IMR-90 (cell line): ENCODE results near the gene ACTR1A. TPM values are rescaled to one million over a fixed set of nuclear protein-coding genes. Genes with fewer than 3 reads are reported as not detected.

ENCODE experiments used
- ATAC-seq: fragments of 200-7000 bp; cut with Tn5 transposase; 2 replicates; pipeline ENCODE4 v1.9.1; 2020; ENCODE audit warnings: low read depth, mild to moderate bottlenecking, moderate library complexity
- BruUV-seq: library from RNA; stranded (reverse); fragments of 400-500 nt; replicated peaks from 2 replicates; lab custom pipeline; 2021; lab: Mats Ljungman, UMichigan
- CTCF ChIA-PET: fragments of 300-600 bp; formaldehyde crosslinking; extraction: SDS; loops from one replicate; lab custom pipeline; 2021; ENCODE audit warnings: antibody characterized with exemption; lab: Yijun Ruan, JAX
- POLR2A ChIA-PET: fragments of 300-600 bp; sonication (Branson Sonifier 250); formaldehyde crosslinking; loops from one replicate; lab custom pipeline; 2022; ENCODE audit warnings: antibody characterized with exemption; ENCODE audit not compliant: unreplicated experiment; lab: Charles Lee
- DNase-seq: peaks from one replicate; pipeline ENCODE4 v3.0.0; 2013
- H2AFZ ChIP-seq: replicated peaks from 2 replicates; pipeline ENCODE3; 2013; ENCODE audit warnings: low read length, mild to moderate bottlenecking; ENCODE audit not compliant: poor library complexity
- H2AK5ac ChIP-seq: 2 replicates; pipeline ENCODE4 v1.6.1; 2013; ENCODE audit warnings: low read depth, low read length, inconsistent platforms
- H2AK9ac ChIP-seq: replicated peaks from 2 replicates; pipeline ENCODE3; 2013; ENCODE audit warnings: mild to moderate bottlenecking, low read depth, low read length, moderate library complexity; ENCODE audit not compliant: poor library complexity
- H2BK120ac ChIP-seq: 2 replicates; pipeline ENCODE4 v1.6.1; 2013; ENCODE audit warnings: low read depth, low read length, inconsistent platforms
- H2BK15ac ChIP-seq: 3 replicates; pipeline ENCODE4 v1.6.1; 2013; ENCODE audit warnings: low read depth, low read length, inconsistent platforms
- H2BK20ac ChIP-seq: 2 replicates; pipeline ENCODE4 v1.6.1; 2013; ENCODE audit warnings: low read depth, mild to moderate bottlenecking, inconsistent platforms, low read length, moderate library complexity
- H2BK5ac ChIP-seq: 2 replicates; pipeline ENCODE4 v1.6.1; 2013; ENCODE audit warnings: mild to moderate bottlenecking, low read depth, low read length, inconsistent platforms; ENCODE audit not compliant: poor library complexity, severe bottlenecking
- H3K14ac ChIP-seq: replicated peaks from 2 replicates; pipeline ENCODE4 v1.6.1; 2013; ENCODE audit warnings: low read depth, low read length, inconsistent platforms
- H3K18ac ChIP-seq: 2 replicates; pipeline ENCODE4 v1.6.1; 2013; ENCODE audit warnings: low read depth, low read length, control low read depth
- H3K23ac ChIP-seq: 2 replicates; pipeline ENCODE4 v1.6.1; 2013; ENCODE audit warnings: low read depth, low read length, inconsistent platforms
- H3K27ac ChIP-seq: 2 replicates; pipeline ENCODE4 v1.5.1; 2013; ENCODE audit warnings: mild to moderate bottlenecking, control low read depth, low read length; ENCODE audit not compliant: insufficient read depth
- H3K27me3 ChIP-seq: 2 replicates; pipeline ENCODE4 v1.6.1; 2013; ENCODE audit warnings: low read length; ENCODE audit not compliant: control insufficient read depth, insufficient read depth
- H3K36me3 ChIP-seq: 2 replicates; pipeline ENCODE4 v1.6.1; 2013; ENCODE audit warnings: low read length, mixed read lengths; ENCODE audit not compliant: control insufficient read depth, insufficient read depth
- H3K4ac ChIP-seq: 2 replicates; pipeline ENCODE4 v1.6.1; 2013; ENCODE audit warnings: low read depth, low read length, inconsistent platforms
- H3K4me1 ChIP-seq: 2 replicates; pipeline ENCODE4 v1.6.1; 2013; ENCODE audit warnings: low read length, mixed read lengths; ENCODE audit not compliant: control insufficient read depth, insufficient read depth
- H3K4me2 ChIP-seq: 2 replicates; pipeline ENCODE4 v1.6.1; 2013; ENCODE audit warnings: low read depth, mild to moderate bottlenecking, control low read depth, low read length, moderate library complexity
- H3K4me3 ChIP-seq: 2 replicates; pipeline ENCODE4 v1.5.1; 2013; ENCODE audit warnings: low read depth, mild to moderate bottlenecking, control low read depth, low read length, moderate library complexity; ENCODE audit not compliant: insufficient read depth
- H3K56ac ChIP-seq: 2 replicates; pipeline ENCODE4 v1.6.1; 2013; ENCODE audit warnings: low read length, inconsistent platforms; ENCODE audit not compliant: insufficient read depth; ENCODE audit errors: extremely low read depth
- H3K79me1 ChIP-seq, 2 experiments: 2 replicates each; pipeline ENCODE4 v1.6.1; 2013; ENCODE audit warnings: low read length in 2 of 2, inconsistent platforms in 1 of 2, low read depth in 1 of 2
- H3K9ac ChIP-seq: 2 replicates; pipeline ENCODE4 v1.6.1; 2013; ENCODE audit warnings: low read depth, low read length, control low read depth
- H3K9me1 ChIP-seq: 2 replicates; pipeline ENCODE4 v1.6.1; 2013; ENCODE audit warnings: low read length, inconsistent platforms; ENCODE audit not compliant: insufficient read depth
- H3K9me3 ChIP-seq: 2 replicates; pipeline ENCODE4 v1.6.1; 2013; ENCODE audit warnings: low read length; ENCODE audit not compliant: control insufficient read depth, insufficient read depth
- H4K20me1 ChIP-seq: 2 replicates; pipeline ENCODE4 v1.6.1; 2013; ENCODE audit warnings: low read length, inconsistent platforms; ENCODE audit not compliant: insufficient read depth
- H4K5ac ChIP-seq: 2 replicates; pipeline ENCODE4 v1.6.1; 2013; ENCODE audit warnings: mild to moderate bottlenecking, low read depth, low read length, control low read depth
- H4K8ac ChIP-seq, 2 experiments: 2 replicates each; pipeline ENCODE4 v1.6.1; 2013; ENCODE audit warnings: low read depth in 2 of 2, low read length in 2 of 2, control low read depth in 1 of 2, inconsistent platforms in 1 of 2
- H4K91ac ChIP-seq: 2 replicates; pipeline ENCODE4 v1.6.1; 2013; ENCODE audit warnings: low read depth, low read length, inconsistent platforms; ENCODE audit not compliant: insufficient read depth
- BHLHE40 ChIP-seq: fragments of 150-350 bp; IDR thresholded peaks from 2 replicates; pipeline ENCODE4 v1.6.1; 2016; ENCODE audit warnings: mild to moderate bottlenecking, low read depth, low read length
- CEBPB ChIP-seq: IDR thresholded peaks from 2 replicates; pipeline ENCODE4 v1.6.1; 2012; ENCODE audit warnings: low read depth, low read length, improper control_type of control experiment
- CHD1 ChIP-seq: IDR thresholded peaks from 2 replicates; pipeline ENCODE4 v1.6.1; 2012; ENCODE audit warnings: low read depth, low read length, improper control_type of control experiment
- FOS ChIP-seq: fragments of 150-350 bp; IDR thresholded peaks from 2 replicates; pipeline ENCODE4 v1.6.1; 2016; ENCODE audit warnings: low read depth, low read length
- MAFK ChIP-seq: IDR thresholded peaks from 2 replicates; pipeline ENCODE4 v1.6.1; 2012; ENCODE audit warnings: low read depth, low read length, improper control_type of control experiment
- MAZ ChIP-seq: IDR thresholded peaks from 2 replicates; pipeline ENCODE4 v1.6.1; 2012; ENCODE audit warnings: low read depth, mild to moderate bottlenecking, low read length, improper control_type of control experiment, moderate library complexity, borderline replicate concordance
- MXI1 ChIP-seq: IDR thresholded peaks from 2 replicates; pipeline ENCODE4 v1.6.1; 2012; ENCODE audit warnings: low read depth, mild to moderate bottlenecking, low read length, moderate library complexity, borderline replicate concordance
- NFE2L2 ChIP-seq: fragments of 150-350 bp; IDR thresholded peaks from 2 replicates; pipeline ENCODE4 v1.6.1; 2016; ENCODE audit warnings: low read depth, mild to moderate bottlenecking, low read length
- POLR2A ChIP-seq: IDR thresholded peaks from 2 replicates; pipeline ENCODE4 v1.6.1; 2012; ENCODE audit warnings: mild to moderate bottlenecking, low read depth, low read length
- RAD21 ChIP-seq: IDR thresholded peaks from 2 replicates; pipeline ENCODE4 v1.6.1; 2012; ENCODE audit warnings: low read length, improper control_type of control experiment
- RCOR1 ChIP-seq: IDR thresholded peaks from 2 replicates; pipeline ENCODE4 v1.6.1; 2012; ENCODE audit warnings: mild to moderate bottlenecking, low read length, improper control_type of control experiment; ENCODE audit not compliant: insufficient replicate concordance
- RFX5 ChIP-seq: IDR thresholded peaks from 2 replicates; pipeline ENCODE4 v1.8.0; 2012; ENCODE audit warnings: low read depth, mild to moderate bottlenecking, low read length, moderate library complexity
- SMC3 ChIP-seq: fragments of 150-350 bp; IDR thresholded peaks from 2 replicates; pipeline ENCODE4 v1.6.1; 2016; ENCODE audit warnings: low read depth, mild to moderate bottlenecking, antibody characterized with exemption, low read length, moderate library complexity
- WGBS, 2 experiments: methylation state at CpG; one replicate each; pipeline versions ENCODE4 v1.1.5 to v1.1.7; 2013; ENCODE audit warnings: missing lambda C conversion rate in 2 of 2; ENCODE audit not compliant: insufficient read length in 1 of 2; ENCODE audit errors: extremely low coverage in 2 of 2; 5-methylcytosine and 5-hydroxymethylcytosine counted together
- dilution Hi-C: fragments of 300-500 bp; cut with HindIII; formaldehyde crosslinking; loops from one replicate; pipeline ENCODE4 v1.14.3; 2018; ENCODE audit warnings: low sequenced_read_pairs; ENCODE audit not compliant: unreplicated experiment
- in situ Hi-C: fragments of 300-500 bp; cut with MboI; formaldehyde crosslinking; loops from 3 replicates; pipeline ENCODE4 v1.14.3; 2019; ENCODE audit warnings: low sequenced_read_pairs, inconsistent platforms, mixed read lengths
- intact Hi-C: fragments of 100-400 bp; cut with micrococcal nuclease; formaldehyde crosslinking; loops from 2 replicates; pipeline ENCODE4 v1.10.0; 2022
- polyA plus RNA-seq, 3 experiments: library from polyadenylated mRNA; depleted of rRNA; stranded (reverse); fragments of >200 nt; gene quantifications; 2 replicates each; pipeline ENCODE4 v1.2.3, GENCODE V29; 2012; ENCODE audit warnings: low replicate concordance in 1 of 3
- total RNA-seq: library from RNA; depleted of rRNA; stranded (reverse); fragments of >200 nt; gene quantifications from 2 replicates; pipeline ENCODE4 v1.2.3, GENCODE V29; 2012
- TF ChIP-seq, protein P1 (sequence below): conservative IDR thresholded peaks from 2 replicates; pipeline ENCODE4 v1.5.1; 2012; ENCODE audit warnings: mild to moderate bottlenecking, low read depth, low read length, improper control_type of control experiment
- TF ChIP-seq, protein P2 (sequence below): fragments of 150-350 bp; IDR thresholded peaks from 2 replicates; pipeline ENCODE4 v1.6.1; 2016; ENCODE audit warnings: low read depth, mild to moderate bottlenecking, low read length, moderate library complexity, borderline replicate concordance
- TF ChIP-seq, protein P3 (sequence below): fragments of 150-350 bp; IDR thresholded peaks from 2 replicates; pipeline ENCODE4 v1.6.1; 2017; ENCODE audit warnings: mild to moderate bottlenecking, antibody characterized with exemption, low read length, low read depth

ACTR1A gene
- total and polyA plus RNA-seq, 2 of the 4 experiments (the other 2 are of a cell fraction): 142 to 157 TPM

DNA sequence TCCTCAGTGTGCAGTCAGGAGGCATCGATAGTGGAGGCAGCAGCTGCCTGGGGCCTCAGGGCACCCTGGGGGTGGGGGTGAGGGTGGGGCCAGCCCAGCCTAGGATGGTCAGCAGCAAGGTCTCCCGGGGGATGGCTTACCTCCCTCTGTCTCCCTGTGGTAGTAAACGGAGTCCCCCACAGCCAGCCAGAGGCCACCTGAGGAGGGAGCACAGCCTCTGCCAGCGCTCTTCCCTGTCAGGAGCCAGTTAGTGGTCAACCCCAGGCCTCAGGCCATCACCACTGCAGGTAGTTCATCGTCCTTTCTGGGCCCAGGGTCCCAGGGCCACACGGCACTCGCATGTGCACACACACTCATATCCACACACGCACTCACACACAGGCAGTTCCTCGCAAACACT is 22.1 kb downstream of the ACTR1A start:
- Histone ChIP-seq H3K4me3 (no peak overlapping the region), H4K91ac (no peak overlapping the region), H3K4ac (no peak overlapping the region), H2BK5ac (no peak overlapping the region), H2BK15ac (no peak overlapping the region), H3K36me3 (peaks cover 49% of the 10 kb centered on the region), H4K5ac (no peak overlapping the region), H2AK9ac (no peak overlapping the region), H3K18ac (no peak overlapping the region), H4K8ac (no peak overlapping the region), H3K27ac (no peak overlapping the region), H3K14ac (no peak overlapping the region), H2BK120ac (no peak overlapping the region), H4K20me1 (peaks cover 6% of the 10 kb centered on the region; the same call in 1 of the 2 replicates), H2BK20ac (no peak overlapping the region), H3K4me2 (no peak overlapping the region), H3K9ac (no peak overlapping the region), H3K9me1 (no peaks in the 10 kb centered on the region), H3K27me3 (no peaks in the 10 kb centered on the region), H2AK5ac (no peak overlapping the region), H3K23ac (no peak overlapping the region), H3K56ac (no peak overlapping the region), H2AFZ (no peak overlapping the region), H3K4me1 (no peaks in the 10 kb centered on the region), H3K9me3 (no peaks in the 10 kb centered on the region), H3K79me1 (no peaks in the 10 kb centered on the region; a peak in 2 of 4 replicates)
- intact Hi-C loops: no loop called here
- WGBS, 2 experiments: no CpG with 5 or more reads among the region's 9 CpGs
- DNase-seq: no peak
- TF ChIP-seq, protein P1, sequence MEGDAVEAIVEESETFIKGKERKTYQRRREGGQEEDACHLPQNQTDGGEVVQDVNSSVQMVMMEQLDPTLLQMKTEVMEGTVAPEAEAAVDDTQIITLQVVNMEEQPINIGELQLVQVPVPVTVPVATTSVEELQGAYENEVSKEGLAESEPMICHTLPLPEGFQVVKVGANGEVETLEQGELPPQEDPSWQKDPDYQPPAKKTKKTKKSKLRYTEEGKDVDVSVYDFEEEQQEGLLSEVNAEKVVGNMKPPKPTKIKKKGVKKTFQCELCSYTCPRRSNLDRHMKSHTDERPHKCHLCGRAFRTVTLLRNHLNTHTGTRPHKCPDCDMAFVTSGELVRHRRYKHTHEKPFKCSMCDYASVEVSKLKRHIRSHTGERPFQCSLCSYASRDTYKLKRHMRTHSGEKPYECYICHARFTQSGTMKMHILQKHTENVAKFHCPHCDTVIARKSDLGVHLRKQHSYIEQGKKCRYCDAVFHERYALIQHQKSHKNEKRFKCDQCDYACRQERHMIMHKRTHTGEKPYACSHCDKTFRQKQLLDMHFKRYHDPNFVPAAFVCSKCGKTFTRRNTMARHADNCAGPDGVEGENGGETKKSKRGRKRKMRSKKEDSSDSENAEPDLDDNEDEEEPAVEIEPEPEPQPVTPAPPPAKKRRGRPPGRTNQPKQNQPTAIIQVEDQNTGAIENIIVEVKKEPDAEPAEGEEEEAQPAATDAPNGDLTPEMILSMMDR: no peak
- TF ChIP-seq RCOR1 (no peak), RAD21 (no peak), SMC3 (no peak), RFX5 (no peak), MAFK (no peak), BHLHE40 (no peak), CEBPB (no peak), POLR2A (no peak), FOS (no peak), CHD1 (no peak), MAZ (no peak), MXI1 (no peak), NFE2L2 (no peak)
- TF ChIP-seq, protein P2, sequence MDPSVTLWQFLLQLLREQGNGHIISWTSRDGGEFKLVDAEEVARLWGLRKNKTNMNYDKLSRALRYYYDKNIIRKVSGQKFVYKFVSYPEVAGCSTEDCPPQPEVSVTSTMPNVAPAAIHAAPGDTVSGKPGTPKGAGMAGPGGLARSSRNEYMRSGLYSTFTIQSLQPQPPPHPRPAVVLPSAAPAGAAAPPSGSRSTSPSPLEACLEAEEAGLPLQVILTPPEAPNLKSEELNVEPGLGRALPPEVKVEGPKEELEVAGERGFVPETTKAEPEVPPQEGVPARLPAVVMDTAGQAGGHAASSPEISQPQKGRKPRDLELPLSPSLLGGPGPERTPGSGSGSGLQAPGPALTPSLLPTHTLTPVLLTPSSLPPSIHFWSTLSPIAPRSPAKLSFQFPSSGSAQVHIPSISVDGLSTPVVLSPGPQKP: no peak
- TF ChIP-seq, protein P3, sequence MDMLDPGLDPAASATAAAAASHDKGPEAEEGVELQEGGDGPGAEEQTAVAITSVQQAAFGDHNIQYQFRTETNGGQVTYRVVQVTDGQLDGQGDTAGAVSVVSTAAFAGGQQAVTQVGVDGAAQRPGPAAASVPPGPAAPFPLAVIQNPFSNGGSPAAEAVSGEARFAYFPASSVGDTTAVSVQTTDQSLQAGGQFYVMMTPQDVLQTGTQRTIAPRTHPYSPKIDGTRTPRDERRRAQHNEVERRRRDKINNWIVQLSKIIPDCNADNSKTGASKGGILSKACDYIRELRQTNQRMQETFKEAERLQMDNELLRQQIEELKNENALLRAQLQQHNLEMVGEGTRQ: no peak
- dilution Hi-C loops: no loop called here
- ChIA-PET POLR2A (no interaction called here), CTCF (no interaction called here)
- in situ Hi-C loops: loop anchor here (10.0 kb wide), 1 partner anchor 256 kb away; the partner anchor contains the start of gene ELOVL3
- no TSS peak for BruUV-seq
- ATAC-seq: no peak
